ENCODE measurements around the gene PEX16. TPM values are rescaled to one million over a fixed set of nuclear protein-coding genes. Genes with fewer than 3 reads are reported as not detected.

The PEX16 gene
- total and polyA plus RNA-seq, 2 of the 13 experiments (the other 11 are each of a cell fraction or from before 2014, with no cell fraction given): 12.5 to 21.8 TPM

GRCh38 chr11:45926001-45926401, 8.3 kb upstream of the PEX16 start:
- Histone ChIP-seq H3K79me2 (ENCODE audit: insufficient read depth, low read length) (no peaks in the 10 kb centered on the region), H3K27me3 (ENCODE audit: control insufficient read depth in 1 of 2, insufficient read depth in 2 of 2, low read length in 2 of 2) (0 out of 5 replicates have a peak, but pooled peaks cover 0 to under 1% of the 10 kb centered on the region in 2 experiments), H3K36me3 (replicated peaks in 1 of 2; ENCODE audit: control insufficient read depth in 1 of 2, insufficient read depth in 2 of 2, low read length in 2 of 2) (no peaks in the 10 kb centered on the region; a peak in 1 of 5 replicates), H3K4me3 (replicated peaks in 1 of 3; ENCODE audit: insufficient read depth in 1 of 3, low read depth in 2 of 3, low read length in 3 of 3) (no peak overlapping the region), H3K9ac (ENCODE audit: insufficient read depth, low read depth, low read length) (no peak overlapping the region), H4K20me1 (ENCODE audit: insufficient read depth, low read length) (no peaks in the 10 kb centered on the region), H3K27ac (ENCODE audit: extremely low read length, insufficient read depth, low read length) (no peak overlapping the region), H3K9me3 (ENCODE audit: low read length) (no peaks in the 10 kb centered on the region), H3K4me2 (ENCODE audit: low read depth, low read length) (no peak overlapping the region), H2AFZ (ENCODE audit: low read length) (no peak overlapping the region), H3K4me1 (ENCODE audit: insufficient read depth, low read length) (peaks cover 25% of the 10 kb centered on the region)
- TF ChIP-seq AGO2 (optimal IDR thresholded peaks at IDR 0.05; ENCODE audit: low read depth, low read length) (peak; percentile 54), RBM22 (optimal IDR thresholded peaks at IDR 0.05; ENCODE audit: low read length) (no peak), PTBP1 (IDR thresholded peaks at IDR 0.05; ENCODE audit: low read depth, low read length, poor library complexity, severe bottlenecking) (no peak)
- ATAC-seq (no peak), DNase-seq (ENCODE audit: low spot score) (no peak), FAIRE-seq (no peak)
- in situ Hi-C loops (cut with HindIII; ENCODE audit: extremely low pct_ligation_motif_present, low pct_unique_long_range_greater_than_20kb): no loop called here
- ChIA-PET CTCF (ENCODE audit: low intra/inter-chr PET ratio, low total read pairs) (no interaction called here), POLR2A (no interaction called here)
- no TSS peak for BruUV-seq (replicated peaks)
- 98% methylated on average over 5 of the region's 12 CpGs for WGBS (ENCODE audit: low lambda C conversion rate)
- intact Hi-C loops (cut with micrococcal nuclease; ENCODE audit: unreplicated experiment): no loop called here

GRCh38 chr11:45925550-45925949, 7.9 kb upstream of the PEX16 start:
- Histone ChIP-seq H3K27ac (ENCODE audit: extremely low read length, insufficient read depth, low read length) (no peak overlapping the region), H3K4me2 (ENCODE audit: low read depth, low read length) (no peak overlapping the region), H3K4me3 (replicated peaks in 1 of 3; ENCODE audit: insufficient read depth in 1 of 3, low read depth in 2 of 3, low read length in 3 of 3) (no peak overlapping the region), H3K4me1 (ENCODE audit: insufficient read depth, low read length) (peaks cover 30% of the 10 kb centered on the region), H2AFZ (ENCODE audit: low read length) (no peak overlapping the region), H3K27me3 (ENCODE audit: control insufficient read depth in 1 of 2, insufficient read depth in 2 of 2, low read length in 2 of 2) (0 out of 5 replicates have a peak, but pooled peaks cover 0 to 1% of the 10 kb centered on the region in 2 experiments), H3K79me2 (ENCODE audit: insufficient read depth, low read length) (no peaks in the 10 kb centered on the region), H3K9ac (ENCODE audit: insufficient read depth, low read depth, low read length) (no peak overlapping the region), H3K36me3 (replicated peaks in 1 of 2; ENCODE audit: control insufficient read depth in 1 of 2, insufficient read depth in 2 of 2, low read length in 2 of 2) (no peaks in the 10 kb centered on the region; a peak in 1 of 5 replicates), H3K9me3 (ENCODE audit: low read length) (no peaks in the 10 kb centered on the region), H4K20me1 (ENCODE audit: insufficient read depth, low read length) (no peaks in the 10 kb centered on the region)
- in situ Hi-C loops (cut with HindIII; ENCODE audit: extremely low pct_ligation_motif_present, low pct_unique_long_range_greater_than_20kb) (no loop called here), intact Hi-C loops (cut with micrococcal nuclease; ENCODE audit: unreplicated experiment) (no loop called here)
- WGBS (ENCODE audit: low lambda C conversion rate): 87% methylated on average over 3 of the region's 3 CpGs
- FAIRE-seq (no peak), DNase-seq (ENCODE audit: low spot score) (no peak), ATAC-seq (no peak)
- TF ChIP-seq KDM4B (CRISPR knock-in tag; IDR thresholded peaks at IDR 0.05): no peak
- no peak for TF ChIP-seq ZNF850 (CRISPR knock-in tag; conservative IDR thresholded peaks at IDR 0.05)
- no peak for TF ChIP-seq MBNL3 (CRISPR knock-in tag; conservative IDR thresholded peaks at IDR 0.05)
- TF ChIP-seq ZNF572 (CRISPR knock-in tag; IDR thresholded peaks at IDR 0.05): no peak
- no peak for TF ChIP-seq GTF3A (CRISPR knock-in tag; conservative IDR thresholded peaks at IDR 0.05)
- TF ChIP-seq ERF (CRISPR knock-in tag; IDR thresholded peaks at IDR 0.05): no peak
- no peak for TF ChIP-seq FOXA1 (IDR thresholded peaks at IDR 0.05)
- no peak for TF ChIP-seq FOXA1 (CRISPR knock-in tag; IDR thresholded peaks at IDR 0.05)
- ChIA-PET POLR2A (no interaction called here), CTCF (ENCODE audit: low intra/inter-chr PET ratio, low total read pairs) (no interaction called here)
- no TSS peak for BruUV-seq (replicated peaks)
